GM18951 (cell line): ENCODE data around the gene KRT26.
"Not testable (repeated sequence)": the region's sequence is repeated elsewhere in the genome, so short reads cannot be mapped to it uniquely, and the experiment has no call there.

Source experiments
- POLR2A ChIP-seq: IDR thresholded peaks from 4 replicates; pipeline ENCODE4 v1.6.1; 2011; ENCODE audit warnings: mild to moderate bottlenecking; ENCODE audit not compliant: insufficient read length, insufficient read depth; ENCODE audit errors: extremely low read depth
- in situ Hi-C: fragments of 300-500 bp; cut with MboI; formaldehyde crosslinking; loops from one replicate; pipeline ENCODE4 v1.12.0; 2022; ENCODE audit warnings: low sequenced_read_pairs, mixed read lengths, inconsistent platforms; ENCODE audit not compliant: unreplicated experiment

Gene KRT26

DNA sequence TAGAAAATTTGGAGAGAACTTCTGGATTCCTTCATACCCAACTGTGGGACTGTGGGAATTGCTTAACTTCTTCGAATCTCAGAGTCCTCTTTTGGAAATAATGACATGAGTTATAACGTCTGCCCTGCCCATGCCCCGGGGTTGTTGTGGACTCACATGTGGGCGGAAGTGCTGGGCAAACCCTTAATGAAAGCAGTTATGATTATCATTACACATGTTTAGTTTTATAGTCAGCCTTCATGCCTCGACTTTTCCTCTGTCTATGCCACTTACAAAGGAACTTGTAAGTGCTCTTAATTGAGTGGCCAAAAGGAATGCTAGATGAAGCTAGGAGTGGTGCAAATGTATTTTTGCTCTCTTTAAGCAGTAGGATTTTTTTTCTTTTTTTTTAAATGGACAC, 6.5 kb upstream of the KRT26 start:
- TF ChIP-seq POLR2A, result no peak
- in situ Hi-C loops, result no loop called here

DNA sequence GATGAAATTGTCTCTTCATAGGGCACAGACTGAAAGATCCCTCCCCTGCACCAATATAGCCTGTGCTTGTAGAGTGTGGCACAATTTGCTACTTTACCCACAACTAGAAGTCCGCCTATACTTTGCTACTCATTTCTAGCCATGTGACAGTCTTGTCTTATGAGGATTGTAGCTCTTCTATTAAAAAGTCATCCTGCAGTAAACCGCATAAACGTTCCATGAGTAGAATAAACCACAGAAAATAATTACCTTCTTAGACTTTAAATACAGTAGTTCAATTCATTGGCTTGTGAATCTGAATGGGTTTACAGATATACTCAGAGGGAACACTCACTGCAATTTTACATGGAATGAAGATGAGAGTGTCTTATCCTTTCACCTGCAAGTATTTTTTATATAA, 6.0 kb upstream of the KRT26 start:
- no peak for TF ChIP-seq POLR2A
- in situ Hi-C loops, result no loop called here

GRCh38 chr17:40777459-40777858, 5.5 kb upstream of the KRT26 start:
- in situ Hi-C loops, result no loop called here

DNA sequence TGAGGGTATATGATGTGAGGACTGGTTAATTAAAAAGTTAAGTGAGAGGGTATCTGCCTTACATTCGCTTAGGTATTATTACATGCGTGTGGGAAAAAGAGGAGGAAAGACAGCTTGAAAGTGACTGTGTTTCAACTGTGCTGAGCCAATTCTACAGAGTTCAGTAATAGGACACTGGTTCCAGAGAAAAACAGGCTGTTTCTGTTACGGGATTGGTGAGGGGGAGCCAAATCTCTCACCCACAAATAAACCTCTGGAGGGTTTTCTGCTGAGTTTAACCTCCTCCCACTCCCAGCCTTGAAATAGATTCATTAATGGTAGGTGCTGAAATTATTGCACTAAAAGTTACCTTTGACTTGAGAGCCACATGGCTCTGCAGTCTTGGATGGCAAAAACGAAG, 3.9 kb upstream of the KRT26 start:
- TF ChIP-seq POLR2A, result no peak
- in situ Hi-C loops, result no loop called here

More at GRCh38 chr17:40777459-40777858, 5.5 kb upstream of the KRT26 start:
- TF ChIP-seq POLR2A, result no peak

DNA sequence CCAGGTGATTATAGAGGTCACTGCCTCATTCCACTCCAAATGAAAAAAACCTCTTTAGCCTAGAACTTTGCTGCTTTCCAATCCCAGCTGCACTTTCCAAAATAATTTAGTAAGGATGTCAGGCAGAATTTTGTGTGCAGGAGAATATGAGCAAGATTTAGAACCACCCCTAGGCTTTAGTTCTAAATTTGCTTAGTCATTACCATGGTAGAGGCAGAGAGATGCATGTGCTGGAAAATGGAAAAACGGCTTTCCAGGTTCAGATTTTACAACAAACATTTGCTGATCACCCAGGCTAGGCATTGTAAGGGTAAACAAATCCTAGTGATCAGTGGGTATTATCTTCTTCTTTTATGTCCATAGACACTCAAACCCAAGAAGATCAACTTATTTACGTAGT, 6.3 kb downstream of the KRT26 start:
- no peak for TF ChIP-seq POLR2A
- in situ Hi-C loops, result no loop called here

- in situ Hi-C loops, result no loop called here
Measured at GRCh38 chr17:40763752-40764151, 8.2 kb downstream of the KRT26 start.

GRCh38 chr17:40760105-40761016, 11.6 kb downstream of the KRT26 start:
- in situ Hi-C loops, result no loop called here

More at GRCh38 chr17:40763752-40764151, 8.2 kb downstream of the KRT26 start:
- TF ChIP-seq POLR2A, result no peak

DNA sequence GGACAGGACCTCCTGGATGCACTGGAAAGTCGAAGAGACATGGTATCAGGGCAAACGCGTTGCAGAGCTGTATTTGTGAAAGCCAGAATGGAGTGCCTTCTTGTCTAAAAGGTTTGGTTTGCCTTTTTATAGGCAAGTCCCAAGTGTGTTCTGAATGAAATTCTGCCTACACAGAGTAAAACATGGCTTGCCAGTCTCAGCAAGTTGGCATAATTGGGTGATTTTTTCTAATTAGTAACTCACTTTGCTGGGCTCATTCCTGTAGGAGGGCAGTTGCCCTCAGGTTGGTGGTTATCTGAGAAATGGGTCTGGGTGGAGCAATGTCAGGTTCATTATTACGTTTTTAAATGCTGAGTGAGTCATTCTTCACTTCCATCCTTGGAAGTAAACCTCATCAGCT, 16.8 kb downstream of the KRT26 start, which contains the start of gene KRT25:
Gene KRT25 (minus strand): TSS at position 101 of the 400 bp plus-strand sequence. CDS start 60 bp downstream, at position 41.
- in situ Hi-C loops, result no loop called here
- TF ChIP-seq POLR2A, result no peak

More at GRCh38 chr17:40760105-40761016, 11.6 kb downstream of the KRT26 start:
- no peak for TF ChIP-seq POLR2A

GRCh38 chr17:40753804-40754203, 18.2 kb downstream of the KRT26 start:
- no peak for TF ChIP-seq POLR2A
- in situ Hi-C loops, result no loop called here

DNA sequence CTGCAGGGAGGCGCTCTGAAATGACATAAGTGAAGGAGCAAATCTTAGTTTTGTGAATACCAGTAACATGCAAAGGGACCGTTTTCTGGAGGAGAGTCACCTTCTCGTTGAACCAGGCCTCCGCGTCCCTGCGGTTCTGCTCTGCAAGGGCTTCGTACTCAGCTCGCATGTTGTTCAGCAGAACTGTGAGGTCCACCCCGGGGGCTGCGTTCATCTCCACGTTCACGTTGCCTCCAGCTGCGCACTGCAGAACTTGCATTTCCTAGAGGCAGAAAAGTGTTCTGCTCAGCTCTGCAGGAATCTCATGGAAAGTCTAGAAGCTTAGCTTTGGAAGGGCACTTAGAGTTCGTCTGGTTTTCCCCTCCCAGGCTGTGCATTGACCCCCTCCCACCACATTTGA, 20.9 kb downstream of the KRT26 start:
- no peak for TF ChIP-seq POLR2A
- in situ Hi-C loops, result no loop called here

- TF ChIP-seq POLR2A, result no peak
- in situ Hi-C loops, result no loop called here
Measured at GRCh38 chr17:40750391-40750790, 21.6 kb downstream of the KRT26 start.

GRCh38 chr17:40748666-40749065, 23.3 kb downstream of the KRT26 start:
- in situ Hi-C loops, result not testable (repeated sequence)

DNA sequence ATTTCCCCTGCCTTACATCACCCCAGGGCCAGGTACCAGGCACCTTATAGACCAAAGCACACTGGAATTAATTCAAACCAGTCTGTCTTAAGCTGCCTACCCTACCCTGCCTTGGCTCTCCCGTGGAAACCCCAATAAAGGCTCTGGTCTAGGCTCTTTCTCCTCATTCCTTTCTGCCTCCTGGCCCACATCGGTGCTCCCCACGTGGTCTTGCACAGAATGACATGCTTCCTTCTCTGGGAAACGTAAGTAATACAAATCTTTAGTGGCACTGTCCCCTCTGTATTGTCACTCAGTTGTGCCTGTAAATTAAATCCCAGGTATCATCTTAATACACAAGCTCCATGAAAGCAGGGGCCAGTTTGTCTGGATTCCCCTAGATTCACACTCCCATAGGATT, 33.4 kb downstream of the KRT26 start:
- no peak for TF ChIP-seq POLR2A
- in situ Hi-C loops, result no loop called here

DNA sequence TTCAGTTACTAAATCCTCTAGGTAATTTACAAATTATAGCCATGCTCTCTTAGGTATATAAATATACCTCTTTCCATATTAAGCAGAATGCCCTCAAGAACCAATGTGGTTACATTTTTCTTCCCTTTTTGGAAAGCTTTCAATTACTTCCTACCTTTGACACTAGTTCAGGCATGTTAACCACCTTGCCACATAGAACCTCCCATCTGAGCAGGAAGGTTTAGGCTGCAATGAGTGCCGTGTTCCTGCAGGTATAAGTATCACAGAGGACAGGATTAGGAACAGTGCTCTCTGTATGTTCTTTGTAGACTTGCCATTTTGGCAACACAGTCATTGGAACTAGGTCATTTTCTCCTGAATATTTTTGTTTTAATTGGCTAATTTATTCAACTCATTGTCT, 37.0 kb downstream of the KRT26 start:
- TF ChIP-seq POLR2A, result no peak
- in situ Hi-C loops, result no loop called here

DNA sequence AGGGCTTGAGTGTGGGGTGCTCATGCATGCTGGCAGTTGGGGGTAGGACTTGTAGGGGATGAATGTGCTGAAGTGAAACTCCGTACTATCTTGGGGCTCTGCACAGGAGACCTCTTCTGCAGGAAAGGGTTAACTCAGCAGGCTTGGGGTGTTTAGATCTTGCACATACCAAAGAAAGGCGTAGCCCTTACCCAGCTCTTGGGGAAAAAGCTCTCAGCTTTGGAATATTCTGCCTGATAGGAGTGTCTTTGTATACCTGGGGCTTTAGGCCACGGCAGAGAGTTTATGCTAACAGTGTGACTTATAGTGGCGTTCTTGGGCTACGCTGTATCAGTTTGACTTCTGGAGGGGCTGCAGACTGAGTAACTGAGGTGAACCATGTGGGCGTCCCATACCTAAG, 38.0 kb downstream of the KRT26 start:
- no peak for TF ChIP-seq POLR2A

DNA sequence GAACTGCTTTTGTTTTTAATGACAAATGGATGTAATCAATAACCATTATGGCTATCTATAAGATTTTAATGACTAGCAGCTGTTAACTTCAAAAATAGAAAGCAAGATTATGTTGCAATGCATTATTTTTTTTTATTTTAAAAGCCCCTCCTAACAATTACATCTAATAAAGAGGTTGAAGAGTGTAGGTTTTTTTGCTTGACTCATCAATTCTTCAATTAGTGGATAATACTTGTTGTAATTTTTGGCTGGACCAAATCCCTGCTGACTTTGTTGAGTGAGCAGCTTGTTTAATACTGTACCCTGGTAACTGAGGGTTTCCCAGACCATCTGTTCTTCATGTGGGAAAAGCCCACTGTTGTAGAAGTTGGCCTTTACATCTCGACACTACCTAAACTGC, 41.0 kb downstream of the KRT26 start:
- TF ChIP-seq POLR2A, result no peak
- in situ Hi-C loops, result loop anchor here (5.0 kb wide), 1 partner anchor 546 kb away; the partner anchor contains the start of gene KRTAP9-7

More for the DNA sequence above, 38.0 kb downstream of the KRT26 start:
- in situ Hi-C loops, result loop anchor here (5.0 kb wide), 1 partner anchor 543 kb away; the partner anchor contains the start of gene KRTAP9-7
